ENCODE results near the gene DNMBP.

DNMBP gene

GRCh38 chr10:99926925-99927720, 82.6 kb downstream of the DNMBP start:
- TF ChIP-seq, protein P1, sequence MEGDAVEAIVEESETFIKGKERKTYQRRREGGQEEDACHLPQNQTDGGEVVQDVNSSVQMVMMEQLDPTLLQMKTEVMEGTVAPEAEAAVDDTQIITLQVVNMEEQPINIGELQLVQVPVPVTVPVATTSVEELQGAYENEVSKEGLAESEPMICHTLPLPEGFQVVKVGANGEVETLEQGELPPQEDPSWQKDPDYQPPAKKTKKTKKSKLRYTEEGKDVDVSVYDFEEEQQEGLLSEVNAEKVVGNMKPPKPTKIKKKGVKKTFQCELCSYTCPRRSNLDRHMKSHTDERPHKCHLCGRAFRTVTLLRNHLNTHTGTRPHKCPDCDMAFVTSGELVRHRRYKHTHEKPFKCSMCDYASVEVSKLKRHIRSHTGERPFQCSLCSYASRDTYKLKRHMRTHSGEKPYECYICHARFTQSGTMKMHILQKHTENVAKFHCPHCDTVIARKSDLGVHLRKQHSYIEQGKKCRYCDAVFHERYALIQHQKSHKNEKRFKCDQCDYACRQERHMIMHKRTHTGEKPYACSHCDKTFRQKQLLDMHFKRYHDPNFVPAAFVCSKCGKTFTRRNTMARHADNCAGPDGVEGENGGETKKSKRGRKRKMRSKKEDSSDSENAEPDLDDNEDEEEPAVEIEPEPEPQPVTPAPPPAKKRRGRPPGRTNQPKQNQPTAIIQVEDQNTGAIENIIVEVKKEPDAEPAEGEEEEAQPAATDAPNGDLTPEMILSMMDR (IDR thresholded peaks at IDR 0.05; ENCODE audit: low read depth, low read length) = no peak
- no peak overlapping the region for H3K4me3 ChIP-seq (ENCODE audit: low read depth, low read length)

DNA sequence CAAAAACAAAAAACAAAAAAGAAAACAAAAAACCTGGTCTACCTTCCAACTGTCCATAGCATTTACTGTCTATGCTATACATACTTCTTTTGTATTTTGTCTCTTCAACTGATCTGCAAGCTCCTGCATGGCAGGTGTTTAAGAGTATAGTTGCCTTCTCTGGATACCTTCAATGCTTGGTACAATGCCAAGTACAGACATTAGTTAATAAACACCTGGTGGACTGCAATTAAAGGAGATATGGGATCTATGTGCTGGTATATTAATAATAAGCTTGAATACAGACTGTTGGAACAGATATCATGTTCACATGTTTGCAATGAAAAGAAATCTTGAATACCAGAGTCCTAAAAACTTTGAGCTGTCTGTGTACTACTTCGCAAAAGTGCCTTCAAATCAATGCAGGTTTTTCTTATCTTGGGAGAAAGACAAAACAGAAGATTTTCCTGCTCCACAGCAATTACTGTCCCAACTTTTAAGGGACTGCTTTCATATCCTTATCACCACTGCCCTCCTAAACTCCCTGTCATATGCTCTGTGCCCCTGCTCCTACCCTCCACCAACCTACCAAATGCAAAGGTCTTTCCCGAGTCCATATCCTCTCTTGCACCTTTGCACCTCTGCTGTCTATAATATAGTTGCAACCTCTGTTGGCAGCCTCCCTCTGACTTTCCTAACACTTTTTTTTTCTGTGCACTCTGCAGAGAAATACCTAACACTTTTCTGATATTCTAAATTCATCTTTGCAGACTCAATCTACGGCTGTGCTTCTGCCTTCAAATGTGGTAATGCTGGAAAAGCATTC, 85.1 kb downstream of the DNMBP start:
- H3K4me3 ChIP-seq (ENCODE audit: low read depth, low read length) = no peak overlapping the region
- TF ChIP-seq, protein P1 (IDR thresholded peaks at IDR 0.05; ENCODE audit: low read depth, low read length) = no peak

- H3K4me3 ChIP-seq (ENCODE audit: low read depth, low read length) = no peak overlapping the region
- TF ChIP-seq, protein P1 (IDR thresholded peaks at IDR 0.05; ENCODE audit: low read depth, low read length) = no peak
Measured at GRCh38 chr10:99921948-99922347, 87.8 kb downstream of the DNMBP start.

DNA sequence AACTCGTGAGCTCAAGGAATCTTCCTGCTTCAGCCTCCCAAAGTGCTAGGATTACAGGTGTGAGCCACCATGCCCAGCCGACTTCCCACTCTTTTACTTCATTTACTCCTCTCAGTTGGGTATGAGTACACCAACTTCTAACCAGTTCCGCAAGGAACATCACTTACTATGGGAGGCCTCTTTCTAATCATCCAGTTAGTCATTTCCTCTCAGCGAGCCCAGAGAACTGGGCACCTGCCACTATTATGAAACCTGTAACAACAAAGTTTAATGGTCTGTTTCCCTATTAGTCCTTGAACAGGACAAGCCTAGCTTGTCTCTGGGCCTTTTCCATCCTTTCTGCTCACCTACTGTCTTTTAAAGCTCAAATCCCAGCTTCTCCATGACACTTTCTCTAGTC, 88.8 kb downstream of the DNMBP start:
- TF ChIP-seq, protein P1 (IDR thresholded peaks at IDR 0.05; ENCODE audit: low read depth, low read length) = no peak
- no peak overlapping the region for H3K4me3 ChIP-seq (ENCODE audit: low read depth, low read length)

DNA sequence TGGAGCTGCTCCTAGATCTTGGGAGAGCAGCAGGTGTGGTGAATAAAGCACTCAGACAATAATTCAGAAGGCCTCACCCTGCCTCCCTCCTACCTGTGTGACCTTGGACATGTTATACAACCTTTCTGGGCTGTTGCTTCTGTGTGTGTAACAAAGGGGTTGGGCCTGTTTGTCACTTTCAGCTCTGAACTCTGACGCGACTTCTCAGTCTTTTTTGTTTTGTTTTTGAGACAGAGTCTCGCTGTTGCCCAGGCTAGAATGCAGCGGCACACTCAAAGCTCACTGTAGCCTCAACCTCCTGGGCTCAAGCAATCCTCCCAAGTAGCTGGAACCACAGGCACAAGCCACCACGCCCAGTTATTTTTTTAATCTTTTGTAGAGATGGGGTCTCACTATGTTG, 89.3 kb downstream of the DNMBP start:
- TF ChIP-seq, protein P1 (IDR thresholded peaks at IDR 0.05; ENCODE audit: low read depth, low read length) = no peak
- no peak overlapping the region for H3K4me3 ChIP-seq (ENCODE audit: low read depth, low read length)

- H3K4me3 ChIP-seq (ENCODE audit: low read depth, low read length) = peak overlapping the region; percentile 22; the same call in 1 of the 2 replicates
- TF ChIP-seq, protein P1 (IDR thresholded peaks at IDR 0.05; ENCODE audit: low read depth, low read length) = no peak
Measured at GRCh38 chr10:99917963-99918825, 91.6 kb downstream of the DNMBP start.
